Osteoblast (primary cell): ENCODE data around the gene NUDT4. TPM values are rescaled to one million over a fixed set of nuclear protein-coding genes. Genes with fewer than 3 reads are reported as not detected.

Experiments used
- DNase-seq: peaks from one replicate; pipeline ENCODE4 v3.0.0; 2011; ENCODE audit warnings: low spot score, mixed read lengths; ENCODE audit not compliant: insufficient read length; ENCODE audit errors: missing footprints
- H2AFZ ChIP-seq: 2 replicates; pipeline ENCODE4 v1.6.0; 2011; ENCODE audit warnings: mild to moderate bottlenecking, low read length
- H3K27ac ChIP-seq: 2 replicates; pipeline ENCODE4 v1.5.1; 2011; ENCODE audit warnings: mild to moderate bottlenecking, low read depth, low read length, moderate library complexity
- H3K27me3 ChIP-seq: 2 replicates; pipeline ENCODE4 v1.6.0; 2012; ENCODE audit warnings: mild to moderate bottlenecking, control low read depth, inconsistent platforms, low read length, moderate library complexity; ENCODE audit not compliant: insufficient read depth
- H3K36me3 ChIP-seq: 2 replicates; pipeline ENCODE4 v1.5.1; 2011; ENCODE audit warnings: mild to moderate bottlenecking, low read length, control low read depth, moderate library complexity; ENCODE audit not compliant: insufficient read depth
- H3K4me1 ChIP-seq: 2 replicates; pipeline ENCODE4 v1.5.1; 2011; ENCODE audit warnings: mild to moderate bottlenecking, low read length, control low read depth, moderate library complexity; ENCODE audit not compliant: insufficient read depth
- H3K4me2 ChIP-seq: 2 replicates; pipeline ENCODE4 v1.6.0; 2011; ENCODE audit warnings: mild to moderate bottlenecking, low read length; ENCODE audit not compliant: insufficient read depth
- H3K4me3 ChIP-seq: fragments of 200-600 bp; sonication (generic); 3 replicates; pipeline ENCODE4 v1.5.1; 2012; ENCODE audit warnings: mild to moderate bottlenecking, low read length, inconsistent platforms; ENCODE audit not compliant: insufficient read depth
- H3K79me2 ChIP-seq: 2 replicates; pipeline ENCODE4 v1.6.0; 2012; ENCODE audit warnings: mild to moderate bottlenecking, low read length, control low read depth, inconsistent platforms; ENCODE audit not compliant: insufficient read depth
- H3K9me3 ChIP-seq: 2 replicates; pipeline ENCODE4 v1.5.1; 2011; ENCODE audit warnings: low read depth, low read length, control low read depth
- H4K20me1 ChIP-seq: 2 replicates; pipeline ENCODE4 v1.6.0; 2012; ENCODE audit warnings: mild to moderate bottlenecking, low read length, control low read depth; ENCODE audit not compliant: insufficient read depth
- total RNA-seq: library from RNA; depleted of rRNA; stranded (reverse); fragments of >200 nt; gene quantifications from 2 replicates; pipeline ENCODE4 v1.2.3, GENCODE V29; 2012
- TF ChIP-seq, protein P1 (sequence below): IDR thresholded peaks from 2 replicates; pipeline ENCODE4 v1.5.1; 2011; ENCODE audit warnings: mild to moderate bottlenecking, low read depth, low read length, moderate library complexity; ENCODE audit errors: extremely low read depth

Gene NUDT4
- total RNA-seq, 1 donor: 145 TPM

DNA sequence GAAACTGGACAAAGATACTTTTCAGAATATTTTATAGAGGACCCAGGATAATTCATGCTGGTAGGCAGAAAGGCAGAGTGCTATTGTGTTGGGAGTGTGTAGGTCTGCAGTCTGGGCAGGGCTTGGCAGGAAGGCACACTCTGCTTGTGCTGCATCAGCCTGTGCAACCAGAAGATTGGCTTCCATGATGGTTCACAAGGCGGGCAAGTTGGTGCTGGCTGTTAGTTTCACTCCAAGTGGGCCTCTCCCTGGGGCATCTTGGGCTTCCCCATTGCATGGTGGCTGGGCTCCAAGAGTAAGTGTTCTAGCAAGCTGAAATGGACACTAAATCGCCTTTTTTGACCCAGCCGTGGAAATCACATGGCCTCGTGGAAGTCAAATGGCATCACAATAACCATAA lies 65.9 kb downstream of the NUDT4 start:
- Histone ChIP-seq H3K4me1 (peaks cover 24% of the 10 kb centered on the region), H3K4me3 (no peak overlapping the region), H3K4me2 (no peak overlapping the region), H3K27ac (no peak overlapping the region), H3K79me2 (peaks cover 31% of the 10 kb centered on the region), H4K20me1 (peaks cover 15% of the 10 kb centered on the region), H3K9me3 (no peaks in the 10 kb centered on the region), H3K36me3 (no peaks in the 10 kb centered on the region), H3K27me3 (no peaks in the 10 kb centered on the region), H2AFZ (no peak overlapping the region)
- TF ChIP-seq, protein P1, sequence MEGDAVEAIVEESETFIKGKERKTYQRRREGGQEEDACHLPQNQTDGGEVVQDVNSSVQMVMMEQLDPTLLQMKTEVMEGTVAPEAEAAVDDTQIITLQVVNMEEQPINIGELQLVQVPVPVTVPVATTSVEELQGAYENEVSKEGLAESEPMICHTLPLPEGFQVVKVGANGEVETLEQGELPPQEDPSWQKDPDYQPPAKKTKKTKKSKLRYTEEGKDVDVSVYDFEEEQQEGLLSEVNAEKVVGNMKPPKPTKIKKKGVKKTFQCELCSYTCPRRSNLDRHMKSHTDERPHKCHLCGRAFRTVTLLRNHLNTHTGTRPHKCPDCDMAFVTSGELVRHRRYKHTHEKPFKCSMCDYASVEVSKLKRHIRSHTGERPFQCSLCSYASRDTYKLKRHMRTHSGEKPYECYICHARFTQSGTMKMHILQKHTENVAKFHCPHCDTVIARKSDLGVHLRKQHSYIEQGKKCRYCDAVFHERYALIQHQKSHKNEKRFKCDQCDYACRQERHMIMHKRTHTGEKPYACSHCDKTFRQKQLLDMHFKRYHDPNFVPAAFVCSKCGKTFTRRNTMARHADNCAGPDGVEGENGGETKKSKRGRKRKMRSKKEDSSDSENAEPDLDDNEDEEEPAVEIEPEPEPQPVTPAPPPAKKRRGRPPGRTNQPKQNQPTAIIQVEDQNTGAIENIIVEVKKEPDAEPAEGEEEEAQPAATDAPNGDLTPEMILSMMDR: no peak
- DNase-seq: no peak

DNA sequence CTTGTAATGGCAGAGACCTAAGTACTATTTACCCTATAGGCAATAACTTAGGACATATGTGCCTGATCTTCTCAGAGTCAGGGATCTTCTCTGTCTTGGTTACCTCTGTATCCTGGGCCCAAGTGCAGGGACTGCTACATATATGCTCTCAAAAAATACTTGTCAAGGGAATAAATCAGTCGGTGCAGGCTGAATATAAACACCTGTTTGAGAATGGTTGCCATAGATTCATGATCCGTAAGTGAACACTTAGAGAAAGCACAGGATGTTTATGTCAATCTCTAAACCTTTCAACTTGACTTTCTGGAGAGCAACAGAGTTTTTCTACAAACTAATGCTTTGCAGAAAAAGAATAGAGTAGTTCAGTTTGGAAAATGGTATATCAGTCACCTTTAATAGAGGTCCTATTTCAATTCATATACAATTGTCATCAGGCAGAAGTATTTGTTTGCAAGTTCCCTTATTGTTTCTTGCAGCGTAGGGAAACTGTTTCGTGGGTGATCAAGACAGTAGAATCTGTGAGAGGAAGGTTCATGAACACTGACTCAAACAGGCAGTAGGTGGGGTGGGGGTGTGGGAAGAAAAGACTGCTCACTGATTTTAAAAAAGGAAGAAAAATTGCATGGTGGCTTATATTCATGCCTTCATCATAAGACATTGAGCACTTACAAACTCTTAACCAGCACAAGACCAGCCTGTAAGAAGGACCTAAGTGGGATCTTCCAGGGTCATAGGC lies 70.0 kb downstream of the NUDT4 start:
- TF ChIP-seq, protein P1: no peak
- Histone ChIP-seq H2AFZ (no peak overlapping the region), H3K4me3 (no peak overlapping the region), H4K20me1 (no peaks in the 10 kb centered on the region), H3K36me3 (no peaks in the 10 kb centered on the region), H3K4me1 (peaks cover 4% of the 10 kb centered on the region), H3K9me3 (no peaks in the 10 kb centered on the region), H3K79me2 (no peaks in the 10 kb centered on the region), H3K27ac (no peak overlapping the region), H3K4me2 (no peak overlapping the region), H3K27me3 (no peaks in the 10 kb centered on the region)
- DNase-seq: peak; percentile 36

DNA sequence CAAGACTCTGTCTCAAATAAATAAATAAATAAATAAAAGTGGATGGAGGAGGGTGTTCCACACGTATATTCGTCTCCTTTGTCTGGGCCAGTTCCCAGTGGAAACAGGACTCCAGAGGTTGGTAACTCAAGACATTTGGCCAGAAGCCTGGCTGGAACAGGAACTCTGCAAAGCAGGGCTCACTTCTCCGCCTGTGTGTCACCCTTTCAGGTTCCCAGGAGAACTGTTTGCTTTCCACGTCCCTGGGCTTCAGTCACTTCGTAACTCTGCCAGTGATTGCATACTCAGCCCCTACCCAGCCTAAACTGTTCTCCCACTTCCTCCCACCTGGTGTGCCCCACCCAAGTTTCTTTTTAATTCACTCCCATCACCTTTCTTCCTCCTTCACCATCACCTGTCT lies 71.1 kb downstream of the NUDT4 start:
- Histone ChIP-seq H3K27ac (no peak overlapping the region), H3K36me3 (no peaks in the 10 kb centered on the region), H3K4me3 (no peak overlapping the region), H3K9me3 (no peaks in the 10 kb centered on the region), H3K79me2 (no peaks in the 10 kb centered on the region), H2AFZ (no peak overlapping the region), H4K20me1 (no peaks in the 10 kb centered on the region), H3K27me3 (no peaks in the 10 kb centered on the region), H3K4me1 (no peaks in the 10 kb centered on the region), H3K4me2 (no peak overlapping the region)
- DNase-seq: peak; percentile 21
- TF ChIP-seq, protein P1: no peak

DNA sequence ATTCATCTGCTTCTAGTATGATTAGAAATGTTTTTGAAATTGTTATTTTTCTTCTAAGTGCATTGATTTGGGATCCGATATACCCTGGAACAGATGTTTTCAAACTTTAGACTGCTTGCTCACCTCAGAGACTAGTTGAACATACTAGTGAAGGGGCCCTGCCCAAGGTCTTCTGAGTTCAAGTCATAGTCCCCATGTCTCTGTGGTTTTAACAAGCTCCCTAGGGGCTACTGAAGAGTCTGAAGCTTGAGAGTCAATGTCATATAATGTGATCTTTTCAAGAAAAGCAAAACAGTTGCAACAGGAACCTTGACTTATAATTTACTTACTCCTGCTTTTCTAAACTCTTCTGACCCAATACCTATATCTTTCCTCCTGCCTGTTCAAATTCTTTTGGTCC lies 71.6 kb downstream of the NUDT4 start:
- H4K20me1 ChIP-seq: no peaks in the 10 kb centered on the region

More for the DNA sequence above, 71.6 kb downstream of the NUDT4 start:
- Histone ChIP-seq H3K9me3 (no peaks in the 10 kb centered on the region), H3K27ac (no peak overlapping the region), H3K36me3 (no peaks in the 10 kb centered on the region), H3K4me1 (no peaks in the 10 kb centered on the region), H2AFZ (no peak overlapping the region), H3K4me3 (no peak overlapping the region), H3K4me2 (no peak overlapping the region), H3K27me3 (no peaks in the 10 kb centered on the region), H3K79me2 (no peaks in the 10 kb centered on the region)
- DNase-seq: no peak
- TF ChIP-seq, protein P1: no peak
